Activated CD4-positive, alpha-beta T cell treated with anti-CD3 and anti-CD28 coated beads, Interleukin-2, Interleukin-6, amounts not matched to agents 100 ng/mL and 50 ng/mL, durations not matched to agents 16 hours and 8 hours (primary cell): Measurements from ENCODE around the gene STX16.

Experiments
- DNase-seq: peaks from one replicate; pipeline ENCODE4 v3.0.0-alpha.2; 2020

Gene STX16

GRCh38 chr20:58650776-58651558 lies at the start of gene STX16:
STX16 (plus strand) TSS chr20:58651283; CDS start chr20:58652007, 724 bp downstream.
- peak; percentile 94 for DNase-seq

GRCh38 chr20:58602124-58602523 lies 49.0 kb upstream of the STX16 start:
- no peak for DNase-seq

GRCh38 chr20:58603721-58604120 lies 47.4 kb upstream of the STX16 start:
- DNase-seq = no peak

- no peak for DNase-seq
These were observed 46.8 kb upstream of the STX16 start for GRCh38 chr20:58604128-58604881.

- no peak for DNase-seq
These were observed 45.6 kb upstream of the STX16 start for GRCh38 chr20:58605292-58606065.

GRCh38 chr20:58606184-58606583 lies 44.9 kb upstream of the STX16 start:
- DNase-seq = no peak

GRCh38 chr20:58608096-58608840 lies 42.8 kb upstream of the STX16 start:
- DNase-seq = no peak

GRCh38 chr20:58609026-58609425 lies 42.1 kb upstream of the STX16 start:
- no peak for DNase-seq

GRCh38 chr20:58610071-58610800 lies 40.8 kb upstream of the STX16 start:
- DNase-seq = no peak

- DNase-seq = no peak
These were observed 40.3 kb upstream of the STX16 start for GRCh38 chr20:58610811-58611210.

- DNase-seq = no peak
These were observed 39.6 kb upstream of the STX16 start for GRCh38 chr20:58611236-58612030.

- DNase-seq = no peak
These were observed 38.9 kb upstream of the STX16 start for GRCh38 chr20:58612121-58612691.

GRCh38 chr20:58613061-58613854 lies 37.8 kb upstream of the STX16 start:
- no peak for DNase-seq

GRCh38 chr20:58614366-58614765 lies 36.7 kb upstream of the STX16 start:
- no peak for DNase-seq

- DNase-seq = no peak
These were observed 35.9 kb upstream of the STX16 start for GRCh38 chr20:58614984-58615760.

- DNase-seq = no peak
These were observed 34.7 kb upstream of the STX16 start for GRCh38 chr20:58616411-58616810.

GRCh38 chr20:58617158-58617557 lies 33.9 kb upstream of the STX16 start:
- no peak for DNase-seq

GRCh38 chr20:58618351-58619076 lies 32.6 kb upstream of the STX16 start:
- DNase-seq = no peak
